K562 (cell line): ENCODE measurements around the gene ACE. TPM values are rescaled to one million over a fixed set of nuclear protein-coding genes. Genes with fewer than 3 reads are reported as not detected.

ENCODE experiments used
- ATAC-seq: fragments of 200-7000 bp; cut with Tn5 transposase; 3 replicates; pipeline ENCODE4 v1.9.1; 2020; ENCODE audit warnings: moderate library complexity
- BruUV-seq: library from RNA; stranded (reverse); fragments of 400-500 nt; replicated peaks from 2 replicates; lab custom pipeline; 2021; lab: Mats Ljungman, UMichigan
- CTCF ChIA-PET: fragments of 300-600 bp; formaldehyde crosslinking; extraction: SDS; loops from one replicate; lab custom pipeline; 2021; ENCODE audit warnings: low intra/inter-chr PET ratio; lab: Yijun Ruan, JAX
- POLR2A ChIA-PET: fragments of 300-600, 350-650 bp; sonication (Branson Sonifier 250); formaldehyde crosslinking; extraction: SDS; loops from one replicate; lab custom pipeline; 2021; ENCODE audit warnings: antibody characterized with exemption, inconsistent platforms; lab: Yijun Ruan, JAX
- DNase-seq, 4 experiments: peaks; one replicate each; pipeline versions ENCODE4 v3.0.0 to v3.0.0-alpha.2; 2011 to 2018; ENCODE audit warnings: low spot score in 3 of 4, mixed read lengths in 3 of 4; ENCODE audit errors: extremely low read depth in 1 of 4
- FAIRE-seq: peaks from 2 replicates; lab custom pipeline; 2011; peaks lifted over from hg19 to GRCh38; lab: Jason Lieb, UNC
- H2AFZ ChIP-seq: 2 replicates; pipeline ENCODE4 v1.6.0; 2011; ENCODE audit warnings: low read depth, low read length, control low read depth, inconsistent platforms
- H3K27ac ChIP-seq: fragments of 200-600 bp; 3 replicates; pipeline ENCODE4 v1.8.0; 2011; ENCODE audit warnings: low read depth, mild to moderate bottlenecking, control low read depth, inconsistent platforms, low read length, moderate library complexity, mixed read lengths; ENCODE audit errors: extremely low read depth
- H3K27me3 ChIP-seq, 2 experiments: fragments of 300-600 bp in 1 of 2; 2 replicates in 1 of 2; 3 replicates in 1 of 2; pipeline versions ENCODE4 v1.6.0 to v1.8.0; 2011; ENCODE audit warnings: inconsistent platforms in 2 of 2, low read length in 2 of 2, mild to moderate bottlenecking in 1 of 2, mixed read lengths in 1 of 2, moderate library complexity in 1 of 2; ENCODE audit not compliant: control insufficient read depth in 2 of 2, insufficient read depth in 2 of 2
- H3K36me3 ChIP-seq: fragments of 300-600 bp; 3 replicates; pipeline ENCODE4 v1.8.0; 2011; ENCODE audit warnings: mild to moderate bottlenecking, low read length, inconsistent platforms; ENCODE audit not compliant: control insufficient read depth, insufficient read depth
- H3K4me1 ChIP-seq, 2 experiments: fragments of 200-600 bp in 1 of 2; replicated peaks in 1 of 2; 2 replicates in 1 of 2; 3 replicates in 1 of 2; pipeline versions ENCODE4 v1.5.1 to v1.8.0; 2011; ENCODE audit warnings: inconsistent platforms in 2 of 2, low read length in 2 of 2, mild to moderate bottlenecking in 1 of 2, mixed read lengths in 1 of 2, moderate library complexity in 1 of 2; ENCODE audit not compliant: control insufficient read depth in 2 of 2, insufficient read depth in 2 of 2
- H3K4me2 ChIP-seq: 2 replicates; pipeline ENCODE4 v1.6.1; 2011; ENCODE audit warnings: low read length, control low read depth, inconsistent platforms, mixed read lengths; ENCODE audit not compliant: insufficient read depth
- H3K4me3 ChIP-seq: fragments of 200-600 bp; sonication (generic), shearing (Covaris generic); 2 replicates; pipeline ENCODE4 v1.5.1; 2016; ENCODE audit warnings: control low read depth, inconsistent platforms
- H3K79me2 ChIP-seq: fragments of 200-600 bp; 3 replicates; pipeline ENCODE4 v1.8.0; 2011; ENCODE audit warnings: low read length, inconsistent platforms; ENCODE audit not compliant: control insufficient read depth, insufficient read depth
- H3K9ac ChIP-seq, 2 experiments: 2 replicates each; pipeline versions ENCODE4 v1.6.0 to v1.6.1; 2011; ENCODE audit warnings: low read depth in 2 of 2, low read length in 2 of 2, control low read depth in 1 of 2, inconsistent platforms in 1 of 2, mild to moderate bottlenecking in 1 of 2, mixed read lengths in 1 of 2; ENCODE audit not compliant: insufficient read depth in 1 of 2
- H3K9me1 ChIP-seq: one replicate; pipeline ENCODE4 v1.6.0; 2011; ENCODE audit warnings: inconsistent platforms, mild to moderate bottlenecking, low read length, moderate library complexity; ENCODE audit not compliant: control insufficient read depth, insufficient read depth
- H3K9me3 ChIP-seq: replicated peaks from 2 replicates; pipeline ENCODE4 v1.5.1; 2011; ENCODE audit warnings: low read depth, low read length, inconsistent platforms; ENCODE audit not compliant: control insufficient read depth, insufficient read depth
- H4K20me1 ChIP-seq: replicated peaks from 2 replicates; pipeline ENCODE4 v1.6.1; 2011; ENCODE audit warnings: low read length, inconsistent platforms, mixed read lengths; ENCODE audit not compliant: control insufficient read depth, insufficient read depth
- CTCF ChIP-seq, 3 experiments: IDR thresholded peaks in 2 of 3; conservative IDR thresholded peaks in 1 of 3; 2 replicates each; pipeline ENCODE4 v1.5.1; 2011 to 2012; ENCODE audit warnings: low read length in 3 of 3, mild to moderate bottlenecking in 3 of 3, control low read depth in 2 of 3, improper control_type of control experiment in 1 of 3, inconsistent platforms in 1 of 3, low read depth in 1 of 3, mixed read lengths in 1 of 3, moderate library complexity in 1 of 3; ENCODE audit not compliant: insufficient read depth in 2 of 3
- NFIC ChIP-seq: fragments of 450-650 bp; IDR thresholded peaks from 2 replicates; pipeline ENCODE4 v1.6.1; 2017; ENCODE audit warnings: mild to moderate bottlenecking, inconsistent platforms
- SIN3B ChIP-seq: fragments of 450-650 bp; IDR thresholded peaks from 2 replicates; pipeline ENCODE4 v1.6.1; 2017; ENCODE audit warnings: low read depth, mild to moderate bottlenecking, moderate library complexity
- WGBS: fragments of 100-300 bp; shearing (Covaris generic); methylation state at CpG from one replicate; pipeline ENCODE4 v1.1.6; 2016; ENCODE audit warnings: low coverage, mixed read lengths; ENCODE audit not compliant: insufficient coverage; ENCODE audit errors: missing lambda C conversion rate; 5-methylcytosine and 5-hydroxymethylcytosine counted together
- in situ Hi-C: fragments of 300-500 bp; cut with MboI; formaldehyde crosslinking; loops from 4 replicates; pipeline ENCODE4 v1.15.0; 2018; ENCODE audit warnings: inconsistent platforms, mixed read lengths
- intact Hi-C: fragments of 100-400 bp; cut with micrococcal nuclease; formaldehyde crosslinking; loops from 2 replicates; pipeline ENCODE4 v1.14.2; 2022
- polyA plus RNA-seq, 8 experiments: library from polyadenylated mRNA; depleted of rRNA in 4 of 8; stranded (reverse) in 5 of 8; unstranded in 3 of 8; fragments of >200 nt; fragmentation: Nextera tagmentation in 2 of 8; fragmentation: Illumina TruSeq in 1 of 8; extraction: Ambion mirVana in 2 of 8; extraction: Trizol in 1 of 8; gene quantifications; 2 replicates each; pipeline versions ENCODE4 v1.2.1 to v1.2.3, GENCODE V29; 2011 to 2014; ENCODE audit warnings: inconsistent platforms in 1 of 8, missing spikeins in 1 of 8
- total RNA-seq, 7 experiments: library from RNA; depleted of rRNA in 6 of 7; stranded (reverse); fragments of >200 nt in 6 of 7; fragmentation: Illumina TruSeq in 2 of 7; extraction: Trizol in 2 of 7; gene quantifications; 2 replicates each; pipeline versions ENCODE4 v1.2.1 to v1.2.3, GENCODE V29; 2011 to 2021; ENCODE audit warnings: low replicate concordance in 1 of 7

The ACE gene
- total and polyA plus RNA-seq, 9 of the 15 experiments (the other 6 are each of a cell fraction or from before 2014, with no cell fraction given), result 0.07 to 2.5 (median 0.47) TPM; not detected in 1

- Histone ChIP-seq H3K9ac (peak overlapping the region in 1 of 2 experiments; percentile 61; a peak in 1 of 4 replicates), H3K27me3 (peaks cover 49 to 76% of the 10 kb centered on the region in 2 experiments; a peak in 4 of 5 replicates), H3K4me3 (no peak overlapping the region), H3K79me2 (no peaks in the 10 kb centered on the region), H3K36me3 (no peaks in the 10 kb centered on the region), H3K27ac (no peak overlapping the region), H3K4me2 (no peak overlapping the region), H4K20me1 (peaks cover under 1% of the 10 kb centered on the region; the same call in 1 of the 2 replicates), H2AFZ (no peak overlapping the region), H3K9me3 (no peaks in the 10 kb centered on the region), H3K9me1 (no peaks in the 10 kb centered on the region), H3K4me1 (peaks cover 0 to 13% of the 10 kb centered on the region in 2 experiments; a peak in 2 of 5 replicates)
- CTCF ChIA-PET, result no interaction called here
- intact Hi-C loops (no loop called here), in situ Hi-C loops (no loop called here)
- 9% methylated on average over 10 of the region's 10 CpGs for WGBS
- DNase-seq, result no peak
- TF ChIP-seq CTCF (IDR thresholded peaks at IDR 0.05 in 2 of 3, conservative IDR thresholded peaks at IDR 0.05 in 1 of 3; ENCODE audit: insufficient read depth in 2 of 3, low read depth in 1 of 3, low read length in 3 of 3) (0 out of 6 replicates have a peak, but pooled peaks of 1 of the 3 experiments have one; percentile 8), NFIC (0 out of 2 replicates have a peak, but pooled peaks have one; percentile 11), SIN3B (no peak)
- FAIRE-seq, result no peak
- POLR2A ChIA-PET, result interaction anchor here (1.1 kb wide), 1 partner anchor 10 kb away, joined by 7 read pairs; no protein-coding TSS in a partner anchor
- no TSS peak for BruUV-seq
- ATAC-seq, result no peak
These were observed 13.5 kb downstream of the ACE start for GRCh38 chr17:63490329-63490728.
